Measurements from ENCODE around the gene HGS. TPM values are rescaled to one million over a fixed set of nuclear protein-coding genes. Genes with fewer than 3 reads are reported as not detected.
A peak's percentile ranks its signal among the peaks of the same experiment; 100 is the strongest.

HGS gene, protein sequence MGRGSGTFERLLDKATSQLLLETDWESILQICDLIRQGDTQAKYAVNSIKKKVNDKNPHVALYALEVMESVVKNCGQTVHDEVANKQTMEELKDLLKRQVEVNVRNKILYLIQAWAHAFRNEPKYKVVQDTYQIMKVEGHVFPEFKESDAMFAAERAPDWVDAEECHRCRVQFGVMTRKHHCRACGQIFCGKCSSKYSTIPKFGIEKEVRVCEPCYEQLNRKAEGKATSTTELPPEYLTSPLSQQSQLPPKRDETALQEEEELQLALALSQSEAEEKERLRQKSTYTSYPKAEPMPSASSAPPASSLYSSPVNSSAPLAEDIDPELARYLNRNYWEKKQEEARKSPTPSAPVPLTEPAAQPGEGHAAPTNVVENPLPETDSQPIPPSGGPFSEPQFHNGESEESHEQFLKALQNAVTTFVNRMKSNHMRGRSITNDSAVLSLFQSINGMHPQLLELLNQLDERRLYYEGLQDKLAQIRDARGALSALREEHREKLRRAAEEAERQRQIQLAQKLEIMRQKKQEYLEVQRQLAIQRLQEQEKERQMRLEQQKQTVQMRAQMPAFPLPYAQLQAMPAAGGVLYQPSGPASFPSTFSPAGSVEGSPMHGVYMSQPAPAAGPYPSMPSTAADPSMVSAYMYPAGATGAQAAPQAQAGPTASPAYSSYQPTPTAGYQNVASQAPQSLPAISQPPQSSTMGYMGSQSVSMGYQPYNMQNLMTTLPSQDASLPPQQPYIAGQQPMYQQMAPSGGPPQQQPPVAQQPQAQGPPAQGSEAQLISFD
- 393 TPM for polyA plus RNA-seq (2012; ENCODE audit: insufficient read depth, insufficient read length, low read depth)

DNA sequence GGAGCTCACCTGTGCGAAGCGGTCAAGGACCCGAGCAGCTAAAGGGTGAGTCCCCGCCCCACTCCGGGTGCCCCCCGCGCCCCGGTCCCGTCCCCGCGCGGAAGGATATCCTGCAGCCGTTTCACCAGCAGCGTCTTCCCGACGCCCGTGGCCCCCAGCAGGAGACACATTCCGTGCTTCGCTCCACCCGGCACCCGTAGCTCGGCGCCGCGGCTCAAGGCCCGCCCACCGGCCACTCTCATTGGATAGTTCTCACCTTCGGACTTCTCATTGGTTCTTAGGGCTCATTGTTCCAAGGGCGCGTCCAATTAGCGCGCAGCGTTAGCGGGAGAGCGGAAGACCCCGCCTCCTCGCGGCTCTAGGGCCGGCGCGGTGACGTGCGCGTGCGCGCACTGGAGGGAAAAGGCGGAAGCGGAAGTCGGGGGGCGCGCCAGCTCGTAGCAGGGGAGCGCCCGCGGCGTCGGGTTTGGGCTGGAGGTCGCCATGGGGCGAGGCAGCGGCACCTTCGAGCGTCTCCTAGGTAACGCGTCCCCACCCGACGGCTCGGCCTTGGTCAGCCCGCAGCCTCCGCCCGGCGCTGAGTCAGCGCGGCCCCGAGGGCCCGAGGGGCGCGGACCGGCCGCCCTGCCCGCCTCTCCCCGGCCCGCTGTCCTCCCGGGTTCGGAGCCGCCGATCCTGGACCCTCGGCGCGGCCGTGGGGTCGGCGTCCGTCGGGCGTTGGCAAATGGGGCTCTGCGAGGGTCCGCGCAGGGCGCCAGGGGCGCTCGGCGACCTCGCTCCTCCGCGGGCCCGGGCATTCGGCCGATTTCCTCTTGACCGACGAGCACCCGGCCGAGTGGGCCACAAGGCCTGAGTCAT, at the start of gene HGS, which contains the start of gene ARL16:
Gene HGS (plus strand): TSS at position 428 of the 858 bp plus-strand sequence. CDS start 56 bp downstream, at position 484.
Gene ARL16 (minus strand): TSS at position 214 of the 858 bp plus-strand sequence. CDS start 44 bp downstream, at position 170.
- Histone ChIP-seq H3K9me3 (no peaks in the 10 kb centered on the region), H3K36me3 (peaks cover 31% of the 10 kb centered on the region), H3K4me1 (no peaks in the 10 kb centered on the region), H3K4me3 (ENCODE audit: low read depth, low read length) (peak within 1 kb of the TSS; percentile 92), H3K27me3 (no peaks in the 10 kb centered on the region)
- TF ChIP-seq, protein P1, sequence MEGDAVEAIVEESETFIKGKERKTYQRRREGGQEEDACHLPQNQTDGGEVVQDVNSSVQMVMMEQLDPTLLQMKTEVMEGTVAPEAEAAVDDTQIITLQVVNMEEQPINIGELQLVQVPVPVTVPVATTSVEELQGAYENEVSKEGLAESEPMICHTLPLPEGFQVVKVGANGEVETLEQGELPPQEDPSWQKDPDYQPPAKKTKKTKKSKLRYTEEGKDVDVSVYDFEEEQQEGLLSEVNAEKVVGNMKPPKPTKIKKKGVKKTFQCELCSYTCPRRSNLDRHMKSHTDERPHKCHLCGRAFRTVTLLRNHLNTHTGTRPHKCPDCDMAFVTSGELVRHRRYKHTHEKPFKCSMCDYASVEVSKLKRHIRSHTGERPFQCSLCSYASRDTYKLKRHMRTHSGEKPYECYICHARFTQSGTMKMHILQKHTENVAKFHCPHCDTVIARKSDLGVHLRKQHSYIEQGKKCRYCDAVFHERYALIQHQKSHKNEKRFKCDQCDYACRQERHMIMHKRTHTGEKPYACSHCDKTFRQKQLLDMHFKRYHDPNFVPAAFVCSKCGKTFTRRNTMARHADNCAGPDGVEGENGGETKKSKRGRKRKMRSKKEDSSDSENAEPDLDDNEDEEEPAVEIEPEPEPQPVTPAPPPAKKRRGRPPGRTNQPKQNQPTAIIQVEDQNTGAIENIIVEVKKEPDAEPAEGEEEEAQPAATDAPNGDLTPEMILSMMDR (IDR thresholded peaks at IDR 0.05; ENCODE audit: low read depth, low read length), result no peak
- DNase-seq, result peak; percentile 98

GRCh38 chr17:81635431-81635830, 48.4 kb upstream of the HGS start:
- peaks cover 5% of the 10 kb centered on the region for H3K36me3 ChIP-seq
- no peaks in the 10 kb centered on the region for H3K27me3 ChIP-seq
- DNase-seq, result no peak
- H3K9me3 ChIP-seq, result no peaks in the 10 kb centered on the region
- H3K4me1 ChIP-seq, result peaks cover 2% of the 10 kb centered on the region; the same call in 1 of the 2 replicates
- peak overlapping the region; percentile 88 for H3K4me3 ChIP-seq (ENCODE audit: low read depth, low read length)
- TF ChIP-seq, protein P1 (IDR thresholded peaks at IDR 0.05; ENCODE audit: low read depth, low read length), result no peak

DNA sequence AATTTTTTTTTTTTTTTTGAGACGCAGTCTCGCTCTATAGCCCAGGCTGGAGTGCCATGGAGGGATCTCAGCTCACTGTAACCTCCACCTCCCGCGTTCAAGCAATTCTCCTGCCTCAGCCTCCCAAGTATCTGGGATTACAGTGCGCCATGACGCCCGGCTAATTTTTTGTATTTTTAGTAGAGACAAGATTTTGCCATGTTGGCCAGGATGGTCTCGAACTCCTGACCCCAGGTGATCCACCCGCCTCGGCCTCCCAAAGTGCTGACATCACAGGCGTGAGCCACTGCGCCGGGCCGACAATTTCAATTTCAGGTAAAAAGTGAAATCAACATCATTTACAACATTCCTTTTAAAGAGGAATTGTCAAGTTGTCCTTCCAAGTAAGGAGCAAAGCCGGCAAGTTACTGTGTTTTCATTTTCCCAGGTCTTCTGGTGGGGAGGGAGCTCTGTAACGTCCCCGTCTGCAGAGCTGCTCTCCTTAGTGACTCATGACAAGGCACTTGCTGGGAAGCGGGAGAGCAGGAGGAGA, 47.8 kb upstream of the HGS start:
- Histone ChIP-seq H3K4me1 (peaks cover 2% of the 10 kb centered on the region; the same call in 1 of the 2 replicates), H3K36me3 (peaks cover 2% of the 10 kb centered on the region), H3K27me3 (no peaks in the 10 kb centered on the region), H3K9me3 (no peaks in the 10 kb centered on the region), H3K4me3 (ENCODE audit: low read depth, low read length) (peak overlapping the region; percentile 88)
- TF ChIP-seq, protein P1 (IDR thresholded peaks at IDR 0.05; ENCODE audit: low read depth, low read length), result no peak
- DNase-seq, result no peak

GRCh38 chr17:81636505-81637288, 47.1 kb upstream of the HGS start, which contains the start of the genes NPLOC4 and TSPAN10:
Gene NPLOC4, minus strand, starts transcription at chr17:81637112. Its CDS starts 182 bp downstream, at chr17:81636930.
Gene TSPAN10, plus strand, starts transcription at chr17:81637196. Its CDS starts 5,217 bp downstream, at chr17:81642413.
- peak; percentile 90 for DNase-seq

More at GRCh38 chr17:81636505-81637288, 47.1 kb upstream of the HGS start, which contains the start of the genes NPLOC4 and TSPAN10:
- no peaks in the 10 kb centered on the region for H3K9me3 ChIP-seq
- no peaks in the 10 kb centered on the region for H3K27me3 ChIP-seq
- peaks cover 2% of the 10 kb centered on the region for H3K36me3 ChIP-seq
- peak within 1 kb of the TSS; percentile 88 for H3K4me3 ChIP-seq (ENCODE audit: low read depth, low read length)
- TF ChIP-seq, protein P1 (IDR thresholded peaks at IDR 0.05; ENCODE audit: low read depth, low read length), result no peak
- H3K4me1 ChIP-seq, result peaks cover 2% of the 10 kb centered on the region; the same call in 1 of the 2 replicates
